HG03066 (cell line): ENCODE measurements around the gene SLC4A2.

Experiments
- ATAC-seq: cut with Tn5 transposase; IDR thresholded peaks from one replicate; pipeline ENCODE4 v1.9.1; 2021; ENCODE audit warnings: low read depth; ENCODE audit not compliant: unreplicated experiment

SLC4A2 gene

DNA sequence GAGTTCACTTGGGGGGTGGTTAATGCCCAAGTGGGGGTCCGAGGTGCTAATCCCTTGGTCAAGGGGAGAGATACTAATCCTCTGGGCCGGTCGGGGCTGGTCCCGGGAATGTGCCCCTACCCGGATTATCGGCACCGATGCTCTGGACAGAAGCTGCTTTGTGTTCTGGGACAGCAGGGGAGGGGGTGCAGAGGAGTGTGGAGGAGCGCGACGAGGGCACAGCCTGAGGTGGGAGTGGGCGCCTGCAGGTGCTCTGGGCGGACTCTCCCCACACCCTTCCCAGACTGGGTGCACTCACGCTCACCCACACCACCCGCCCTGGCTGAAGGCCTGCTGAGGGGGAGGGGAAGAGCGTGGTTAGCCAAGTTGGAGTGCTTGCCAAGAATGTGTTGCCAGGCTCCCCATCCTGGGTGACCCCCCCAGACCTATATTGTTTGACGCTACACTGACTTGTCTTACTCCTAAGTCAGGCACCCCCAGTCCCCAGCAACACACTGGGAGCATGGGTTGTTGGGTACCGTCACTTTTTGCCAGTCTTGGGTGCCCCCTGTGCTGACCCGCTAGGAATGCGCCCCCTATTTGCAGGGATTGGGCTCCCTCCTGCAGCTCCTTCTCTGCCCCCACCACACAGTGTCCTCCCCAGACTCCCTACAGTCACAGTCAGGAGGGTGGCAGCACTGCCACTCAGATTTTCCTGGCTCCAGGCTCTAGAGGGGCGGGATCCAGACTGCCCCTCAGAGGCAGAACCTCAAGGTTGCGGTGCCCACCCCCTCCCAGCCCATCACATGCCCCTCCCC lies 1.2 kb downstream of the SLC4A2 start:
- ATAC-seq, result no peak

DNA sequence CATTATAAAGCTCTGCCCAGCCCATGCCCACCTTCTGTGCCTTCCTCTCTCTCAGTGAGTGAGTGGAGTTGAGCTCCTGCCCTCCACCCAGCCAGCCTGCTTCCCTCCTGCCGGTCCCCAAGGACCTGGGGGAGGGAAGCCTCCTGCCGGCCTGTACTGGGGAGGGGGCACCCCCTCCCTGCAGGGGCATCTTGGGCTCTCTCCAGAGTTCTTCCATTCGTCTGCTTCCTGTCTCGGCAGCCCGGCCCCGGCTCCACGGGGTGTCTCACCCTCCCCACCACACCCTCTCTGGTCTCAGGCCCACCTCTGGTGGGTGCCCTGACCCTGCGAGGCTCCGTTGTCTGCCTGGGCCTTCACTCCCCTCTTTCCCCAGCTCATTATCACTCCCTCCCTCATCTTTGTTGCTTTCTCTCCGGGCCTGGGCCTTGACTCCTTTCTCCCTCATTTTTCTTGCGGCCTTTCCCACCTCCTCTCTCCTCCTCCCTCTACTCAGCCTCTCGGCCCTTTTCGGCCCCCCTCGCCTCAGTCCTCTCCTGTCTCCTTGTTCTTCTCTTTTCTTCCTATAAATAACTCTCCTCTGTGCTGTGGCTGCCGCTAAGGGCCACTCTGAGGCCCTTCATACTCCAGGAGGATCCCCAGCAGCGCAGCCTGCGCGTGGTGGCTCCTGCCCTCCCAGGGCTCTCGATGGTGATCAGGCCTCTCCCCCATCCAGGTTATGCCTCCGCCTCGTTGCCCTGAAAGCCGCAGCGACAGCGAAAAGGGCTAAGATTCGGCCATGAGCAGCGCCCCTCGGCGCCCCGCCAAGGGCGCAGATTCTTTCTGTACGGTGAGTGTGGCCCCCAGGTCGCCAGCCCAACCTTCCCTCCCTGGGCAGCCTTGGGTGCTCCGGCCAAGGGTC lies 2.1 kb downstream of the SLC4A2 start:
- no peak for ATAC-seq

DNA sequence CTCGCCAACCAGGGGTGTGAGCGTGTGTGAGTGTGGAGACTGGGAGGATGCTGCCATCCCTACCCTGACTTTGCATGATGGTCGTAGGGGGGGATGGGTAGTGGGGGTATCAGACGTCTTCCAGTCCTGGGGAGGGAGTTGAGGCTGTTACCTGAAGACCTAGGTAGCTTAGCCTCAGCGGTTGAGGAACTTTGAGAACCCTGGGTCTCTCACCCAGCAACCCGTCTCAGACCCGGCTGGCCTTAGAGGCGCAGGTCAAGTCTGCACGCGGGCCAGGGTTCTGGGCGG lies 2.7 kb downstream of the SLC4A2 start:
- ATAC-seq, result no peak

DNA sequence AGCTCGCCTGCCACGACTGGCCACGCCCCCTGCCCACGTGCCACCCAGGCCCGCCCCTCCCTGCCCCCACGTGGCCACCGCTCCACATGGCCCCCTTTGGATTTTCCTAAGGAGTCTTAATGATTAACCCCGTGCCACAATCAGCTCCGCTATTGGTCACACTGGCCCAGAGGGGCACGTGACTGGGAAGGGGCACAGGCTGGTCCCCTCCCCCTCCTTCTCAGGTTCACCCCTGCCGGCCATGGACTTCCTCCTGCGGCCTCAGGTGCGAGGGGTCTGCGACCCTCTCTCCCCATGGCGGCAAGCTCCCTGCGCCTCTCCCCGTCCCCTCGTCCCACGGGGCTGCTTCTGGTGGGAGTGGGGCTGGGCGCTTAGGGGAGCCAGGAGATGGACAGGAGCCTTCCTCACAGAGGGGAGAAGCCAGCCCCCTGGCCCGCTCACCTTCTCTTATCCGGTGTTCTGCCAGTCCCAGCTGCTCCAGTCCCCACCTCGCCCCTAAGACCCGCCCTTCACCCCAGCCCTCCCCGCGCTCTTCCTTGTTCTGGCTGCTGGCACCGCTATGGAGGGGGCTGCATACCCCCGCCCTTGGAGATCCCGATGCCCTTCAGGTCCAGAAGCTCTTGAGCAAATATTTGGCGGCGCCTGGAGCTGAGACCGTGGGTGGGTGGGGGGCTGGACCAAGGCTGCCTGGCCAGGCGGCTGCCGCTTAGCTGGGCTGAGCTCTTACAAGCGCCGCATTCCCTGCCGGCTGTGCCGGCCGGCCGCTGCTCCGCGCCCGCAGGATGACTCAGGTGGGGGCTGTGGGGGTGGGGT lies 3.2 kb downstream of the SLC4A2 start:
- no peak for ATAC-seq

DNA sequence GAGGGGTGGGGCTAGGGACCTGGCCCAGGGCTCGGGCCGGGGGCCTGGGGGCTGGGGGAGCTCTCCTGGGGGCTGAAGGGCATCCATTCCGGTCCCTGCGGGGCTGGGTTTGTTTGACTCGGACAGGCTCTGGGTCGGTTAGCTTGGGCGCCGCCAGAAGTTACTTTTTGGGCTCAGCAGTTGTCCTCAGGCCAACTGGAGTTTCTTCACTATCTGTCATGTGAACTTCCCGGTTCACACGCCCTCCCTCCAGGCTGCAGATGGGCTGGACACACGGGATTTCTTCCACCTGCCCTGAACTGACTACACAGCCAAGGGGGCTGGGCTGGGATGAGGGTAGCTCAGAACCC lies 3.8 kb downstream of the SLC4A2 start:
- ATAC-seq, result no peak

DNA sequence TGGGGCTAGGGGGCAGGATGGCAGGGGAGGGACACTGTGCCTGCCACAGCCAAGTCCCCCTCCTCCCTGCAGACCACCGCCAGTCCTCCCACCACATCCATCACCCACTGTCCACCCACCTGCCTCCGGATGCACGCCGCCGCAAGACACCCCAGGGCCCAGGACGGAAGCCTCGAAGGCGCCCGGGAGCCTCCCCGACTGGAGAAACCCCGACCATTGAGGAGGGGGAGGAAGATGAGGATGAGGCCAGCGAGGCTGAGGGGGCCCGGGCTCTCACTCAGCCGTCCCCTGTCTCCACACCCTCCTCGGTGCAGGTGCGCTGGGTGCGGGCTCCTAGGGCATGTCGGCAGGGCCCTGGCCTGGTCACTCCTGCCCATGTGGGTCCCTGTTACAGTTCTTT lies 5.1 kb downstream of the SLC4A2 start:
- no peak for ATAC-seq

DNA sequence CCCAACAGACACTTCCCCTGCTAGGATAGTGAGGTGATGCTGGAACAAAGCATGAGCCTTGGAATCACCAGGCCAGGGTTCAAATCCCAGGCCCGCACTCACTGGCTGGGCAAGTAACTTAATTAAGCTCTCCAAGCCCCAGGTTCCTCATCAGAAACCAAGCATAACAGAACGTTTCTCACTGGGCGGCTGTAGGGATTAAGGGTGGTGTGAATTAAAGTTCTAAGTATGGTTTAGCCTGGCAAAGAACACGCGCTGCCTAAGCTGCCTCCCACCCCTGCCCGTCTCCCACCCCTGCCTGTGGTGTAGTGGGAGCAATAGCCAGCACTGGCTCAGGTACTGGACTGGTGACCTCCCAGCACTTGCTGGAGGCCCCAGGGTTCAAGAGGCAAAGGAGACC lies 5.6 kb downstream of the SLC4A2 start:
- ATAC-seq, result no peak

DNA sequence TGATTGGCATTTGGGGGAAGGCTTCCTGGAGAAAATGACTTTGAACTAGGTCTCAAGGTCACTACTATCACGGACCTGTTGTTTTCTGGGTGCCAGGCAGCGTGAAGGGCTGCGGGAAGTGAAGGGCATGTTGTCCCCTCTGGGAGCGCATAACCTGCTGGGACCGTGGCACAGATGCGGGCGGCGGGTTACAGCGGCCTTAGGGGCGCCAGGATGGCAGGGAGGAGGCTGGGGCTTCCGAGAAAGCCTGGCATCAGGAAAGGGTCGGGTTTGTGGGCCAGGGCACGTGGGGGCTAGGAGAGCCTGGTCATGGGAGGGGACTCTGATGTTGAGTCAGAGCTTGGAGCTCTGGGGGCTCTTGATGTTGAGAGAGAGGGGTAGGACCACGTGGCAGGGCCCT lies 6.1 kb downstream of the SLC4A2 start:
- no peak for ATAC-seq

DNA sequence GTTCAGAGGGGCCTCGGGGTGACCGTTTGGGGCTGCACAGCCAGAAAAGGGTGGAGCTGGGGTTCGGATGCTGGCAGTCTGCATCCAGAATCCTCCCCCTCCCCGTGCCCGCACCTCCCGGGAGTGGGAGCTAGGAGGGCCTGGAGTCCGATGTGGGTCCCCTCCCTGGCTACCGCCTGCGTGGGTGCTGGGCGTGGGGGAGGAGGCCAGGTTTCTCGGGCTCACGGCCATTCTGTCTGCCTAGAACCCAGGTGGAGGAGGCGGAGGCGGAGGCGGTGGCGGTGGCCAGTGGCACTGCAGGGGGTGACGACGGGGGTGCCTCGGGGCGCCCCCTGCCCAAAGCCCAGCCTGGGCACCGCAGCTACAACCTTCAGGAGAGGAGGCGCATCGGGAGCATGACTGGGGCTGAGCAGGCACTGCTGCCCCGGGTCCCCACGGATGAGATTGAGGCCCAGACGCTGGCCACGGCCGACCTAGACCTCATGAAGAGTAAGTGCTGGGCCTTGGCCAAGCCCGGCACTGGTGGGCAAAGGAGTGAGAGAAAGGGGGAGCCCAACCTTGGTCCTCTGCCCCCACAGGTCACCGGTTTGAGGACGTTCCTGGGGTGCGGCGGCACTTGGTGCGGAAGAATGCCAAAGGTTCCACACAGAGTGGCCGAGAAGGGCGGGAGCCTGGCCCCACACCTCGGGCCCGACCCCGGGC lies 7.0 kb downstream of the SLC4A2 start:
- ATAC-seq, result no peak

DNA sequence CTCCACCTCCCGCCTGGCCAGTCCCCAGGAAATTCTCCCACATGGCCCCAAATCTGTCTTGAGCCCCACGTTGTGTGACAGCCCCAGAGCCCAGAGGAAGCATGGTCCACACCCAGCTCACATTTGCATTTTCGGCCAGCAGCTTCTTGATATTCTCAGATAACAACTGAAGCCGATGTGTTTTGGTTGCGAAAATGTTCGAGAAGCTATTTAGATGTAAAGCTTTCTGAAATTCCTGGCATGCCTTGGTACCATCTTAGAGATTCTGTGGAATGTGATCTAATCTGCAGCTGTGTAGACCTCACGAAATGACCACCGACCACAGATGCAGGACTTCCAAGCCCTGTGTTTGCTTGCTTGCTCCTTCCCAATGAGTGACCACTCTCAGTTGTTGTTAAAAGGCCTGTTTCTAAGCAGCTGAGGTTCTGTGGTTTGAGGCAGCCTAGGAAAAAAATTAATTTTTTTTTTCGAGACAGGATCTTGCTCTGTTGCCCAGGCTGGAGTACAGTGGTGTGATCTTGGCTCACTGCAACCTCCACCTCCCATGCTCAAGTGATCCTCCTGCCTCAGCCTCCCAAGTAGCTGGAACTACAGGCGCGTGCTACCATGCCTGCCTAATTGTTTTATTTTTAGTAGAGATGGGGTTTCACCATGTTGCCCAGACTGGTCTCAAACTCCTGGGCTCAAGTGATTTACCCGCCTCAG lies 8.8 kb downstream of the SLC4A2 start:
- no peak for ATAC-seq

DNA sequence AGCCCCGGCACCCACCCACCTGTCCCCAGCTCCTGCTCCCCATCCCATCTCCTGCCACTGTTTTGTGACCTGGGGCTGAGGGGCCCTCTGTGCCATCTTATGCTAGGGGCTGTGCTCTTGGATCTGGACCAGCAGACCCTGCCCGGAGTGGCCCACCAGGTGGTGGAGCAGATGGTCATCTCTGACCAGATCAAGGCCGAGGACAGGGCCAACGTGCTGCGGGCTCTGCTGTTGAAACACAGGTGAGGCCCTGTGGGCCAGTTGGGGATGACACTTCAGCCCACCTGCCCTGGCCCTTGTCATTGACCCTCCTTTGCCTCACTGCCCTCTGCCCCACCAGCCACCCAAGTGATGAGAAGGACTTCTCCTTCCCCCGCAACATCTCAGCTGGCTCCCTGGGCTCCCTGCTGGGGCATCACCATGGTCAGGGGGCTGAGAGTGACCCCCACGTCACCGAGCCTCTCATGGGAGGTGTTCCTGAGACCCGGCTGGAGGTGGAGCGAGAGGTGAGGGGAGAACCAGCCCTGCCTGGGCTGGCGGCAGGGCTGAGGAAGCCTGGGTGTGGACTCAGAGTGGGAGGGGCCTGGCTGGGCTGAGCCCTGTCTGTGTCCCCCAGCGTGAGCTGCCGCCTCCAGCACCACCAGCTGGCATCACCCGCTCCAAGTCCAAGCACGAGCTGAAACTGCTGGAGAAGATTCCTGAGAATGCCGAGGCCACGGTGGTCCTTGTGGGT lies 10.6 kb downstream of the SLC4A2 start:
- ATAC-seq, result no peak

DNA sequence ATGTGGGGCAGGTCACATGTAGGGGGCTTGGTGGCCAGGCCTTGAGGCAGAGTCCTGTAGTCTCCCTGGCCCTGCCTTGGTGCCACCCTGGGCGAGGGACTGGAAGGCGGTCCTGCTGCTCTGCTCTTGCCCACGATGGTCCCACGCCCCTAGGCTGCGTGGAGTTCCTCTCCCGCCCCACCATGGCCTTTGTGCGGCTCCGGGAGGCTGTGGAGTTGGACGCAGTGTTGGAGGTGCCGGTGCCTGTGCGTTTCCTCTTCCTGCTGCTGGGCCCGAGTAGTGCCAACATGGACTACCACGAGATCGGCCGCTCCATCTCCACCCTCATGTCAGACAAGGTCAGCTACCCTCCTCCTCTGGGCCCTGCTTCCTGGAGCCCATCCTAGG lies 11.2 kb downstream of the SLC4A2 start:
- ATAC-seq, result no peak

DNA sequence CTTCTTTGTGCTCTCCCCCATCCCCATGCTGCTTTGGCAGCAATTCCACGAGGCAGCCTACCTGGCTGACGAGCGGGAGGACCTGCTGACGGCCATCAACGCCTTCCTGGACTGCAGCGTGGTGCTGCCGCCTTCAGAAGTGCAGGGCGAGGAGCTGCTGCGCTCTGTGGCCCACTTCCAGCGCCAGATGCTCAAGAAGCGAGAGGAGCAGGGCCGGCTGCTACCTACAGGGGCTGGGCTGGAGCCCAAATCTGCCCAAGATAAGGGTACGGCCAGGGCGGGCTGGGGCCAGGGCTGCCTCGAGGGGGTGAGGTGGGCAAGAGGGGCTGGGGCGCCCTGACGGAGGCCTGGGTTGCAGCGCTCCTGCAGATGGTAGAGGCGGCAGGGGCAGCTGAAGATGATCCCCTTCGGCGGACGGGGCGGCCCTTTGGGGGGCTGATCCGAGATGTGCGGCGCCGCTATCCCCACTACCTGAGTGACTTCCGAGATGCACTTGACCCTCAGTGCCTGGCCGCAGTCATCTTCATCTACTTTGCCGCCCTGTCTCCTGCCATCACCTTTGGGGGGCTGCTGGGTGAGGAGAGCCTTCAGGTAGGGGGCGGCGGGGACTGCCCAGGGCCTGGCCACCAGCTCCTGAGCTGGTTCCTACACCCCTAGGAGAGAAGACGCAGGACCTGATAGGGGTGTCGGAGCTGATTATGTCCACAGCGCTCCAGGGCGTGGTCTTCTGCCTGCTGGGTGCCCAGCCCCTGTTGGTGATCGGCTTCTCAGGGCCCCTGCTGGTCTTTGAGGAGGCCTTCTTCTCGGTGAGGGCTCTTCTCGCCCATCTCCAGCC lies 11.9 kb downstream of the SLC4A2 start:
- ATAC-seq, result no peak

DNA sequence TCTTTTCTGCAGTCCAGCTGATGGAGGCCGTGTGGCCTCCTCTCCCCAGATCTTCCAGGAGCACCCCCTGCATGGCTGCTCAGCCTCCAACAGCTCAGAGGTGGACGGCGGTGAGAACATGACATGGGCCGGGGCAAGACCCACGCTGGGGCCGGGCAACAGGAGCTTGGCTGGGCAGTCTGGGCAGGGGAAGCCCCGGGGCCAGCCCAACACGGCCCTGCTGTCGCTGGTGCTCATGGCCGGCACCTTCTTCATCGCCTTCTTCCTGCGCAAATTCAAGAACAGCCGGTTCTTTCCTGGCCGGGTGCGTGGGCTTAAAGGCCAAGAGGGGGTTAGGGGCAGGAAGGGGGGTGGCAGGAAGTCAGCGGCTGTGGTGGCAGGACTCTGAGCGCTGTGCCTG lies 14.6 kb downstream of the SLC4A2 start:
- ATAC-seq, result no peak

DNA sequence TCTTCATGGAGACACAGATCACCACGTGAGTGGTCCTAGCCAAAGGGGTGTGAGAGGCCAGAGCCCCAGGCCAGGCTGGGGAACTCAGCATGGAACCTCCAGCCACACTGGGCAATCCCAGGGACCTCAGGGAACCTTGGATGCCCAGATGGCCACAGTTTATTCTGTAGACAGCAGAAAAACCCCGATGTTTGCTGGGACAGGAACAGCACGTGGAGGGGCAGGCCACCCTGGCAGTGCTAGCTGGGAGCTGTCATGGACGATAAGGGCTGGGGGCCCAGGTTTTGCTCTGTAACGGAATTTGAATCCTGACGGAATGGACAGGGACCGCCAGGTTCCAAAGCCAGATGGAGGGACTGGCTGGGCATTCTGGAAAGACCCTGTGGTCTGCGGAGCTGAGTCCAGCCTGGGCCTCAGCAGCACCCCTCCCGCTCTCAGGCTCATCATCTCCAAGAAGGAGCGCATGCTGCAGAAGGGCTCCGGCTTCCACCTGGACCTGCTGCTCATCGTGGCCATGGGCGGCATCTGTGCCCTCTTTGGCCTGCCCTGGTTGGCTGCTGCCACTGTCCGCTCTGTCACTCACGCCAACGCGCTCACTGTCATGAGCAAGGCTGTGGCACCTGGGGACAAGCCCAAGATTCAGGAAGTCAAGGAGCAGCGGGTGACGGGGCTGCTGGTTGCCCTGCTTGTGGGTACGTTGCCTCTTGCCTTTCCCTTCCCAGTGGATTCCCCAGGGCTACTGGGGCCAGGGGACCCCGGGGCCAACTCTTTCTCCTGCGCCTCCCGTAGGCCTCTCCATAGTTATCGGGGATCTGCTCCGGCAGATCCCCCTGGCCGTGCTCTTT lies 15.7 kb downstream of the SLC4A2 start:
- no peak for ATAC-seq

DNA sequence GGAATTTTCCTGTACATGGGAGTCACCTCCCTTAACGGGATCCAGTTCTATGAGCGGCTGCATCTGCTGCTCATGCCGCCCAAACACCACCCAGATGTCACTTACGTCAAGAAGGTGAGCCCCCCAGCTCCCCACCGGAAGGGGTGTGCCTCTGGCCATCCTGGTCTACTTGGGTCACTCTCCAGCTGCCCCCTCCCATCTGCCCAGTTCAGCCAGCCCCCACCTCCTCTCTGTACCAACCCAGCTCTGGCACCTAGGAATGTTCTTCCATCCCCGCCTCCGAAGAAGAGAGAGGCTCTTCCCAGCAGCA lies 16.2 kb downstream of the SLC4A2 start:
- no peak for ATAC-seq

DNA sequence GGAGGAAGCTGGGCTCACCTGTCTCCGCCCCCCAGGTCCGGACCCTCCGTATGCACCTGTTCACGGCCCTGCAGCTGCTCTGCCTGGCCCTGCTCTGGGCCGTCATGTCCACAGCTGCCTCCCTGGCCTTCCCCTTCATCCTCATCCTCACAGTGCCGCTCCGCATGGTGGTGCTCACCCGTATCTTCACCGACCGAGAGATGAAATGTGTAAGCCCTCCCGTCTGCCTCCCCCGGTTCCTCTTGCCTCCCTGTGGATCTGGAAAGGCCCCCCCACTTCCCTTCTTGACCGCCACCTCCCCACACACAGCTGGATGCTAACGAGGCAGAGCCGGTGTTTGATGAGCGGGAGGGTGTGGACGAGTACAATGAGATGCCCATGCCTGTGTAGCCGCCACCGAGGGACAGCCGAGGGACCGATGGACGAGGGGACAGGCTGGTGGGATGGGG lies 16.6 kb downstream of the SLC4A2 start:
- ATAC-seq, result no peak
